ENCODE results near the gene THSD4. TPM values are rescaled to one million over a fixed set of nuclear protein-coding genes. Genes with fewer than 3 reads are reported as not detected.

THSD4 gene
- total and polyA plus RNA-seq, 2 of the 4 experiments (the other 2 are of a cell fraction), result 25.5 to 31.1 TPM

GRCh38 chr15:71386448-71387236, 271.4 kb downstream of the THSD4 start:
- Histone ChIP-seq H2AK9ac (replicated peaks; ENCODE audit: low read depth, low read length, poor library complexity) (no peak overlapping the region), H3K9ac (ENCODE audit: low read depth, low read length) (no peak overlapping the region), H2BK20ac (ENCODE audit: low read depth, low read length) (peak overlapping the region; percentile 32; the same call in 1 of the 2 replicates), H3K14ac (replicated peaks; ENCODE audit: low read depth, low read length) (peak overlapping the region; percentile 17), H4K8ac (ENCODE audit: low read depth in 2 of 2, low read length in 2 of 2) (peak overlapping the region in 1 of 2 experiments; percentile 36; a peak in 1 of 4 replicates), H2AFZ (replicated peaks; ENCODE audit: low read length, poor library complexity) (no peak overlapping the region), H3K27ac (ENCODE audit: insufficient read depth, low read length) (no peak overlapping the region), H2BK5ac (ENCODE audit: low read depth, low read length, poor library complexity, severe bottlenecking) (no peak overlapping the region), H3K4me2 (ENCODE audit: low read depth, low read length) (no peak overlapping the region), H4K20me1 (ENCODE audit: insufficient read depth, low read length) (no peaks in the 10 kb centered on the region), H3K4ac (ENCODE audit: low read depth, low read length) (peak overlapping the region; percentile 52; the same call in 1 of the 2 replicates), H3K27me3 (ENCODE audit: control insufficient read depth, insufficient read depth, low read length) (no peaks in the 10 kb centered on the region), H3K9me1 (ENCODE audit: insufficient read depth, low read length) (no peaks in the 10 kb centered on the region), H3K56ac (ENCODE audit: extremely low read depth, insufficient read depth, low read length) (peak overlapping the region; percentile 50; the same call in 1 of the 2 replicates), H3K23ac (ENCODE audit: low read depth, low read length) (0 out of 2 replicates have a peak overlapping the region, but pooled peaks have one; percentile 39), H3K4me3 (ENCODE audit: insufficient read depth, low read depth, low read length) (no peak overlapping the region), H2BK15ac (ENCODE audit: low read depth, low read length) (0 out of 3 replicates have a peak overlapping the region, but pooled peaks have one; percentile 36), H4K91ac (ENCODE audit: insufficient read depth, low read depth, low read length) (0 out of 2 replicates have a peak overlapping the region, but pooled peaks have one; percentile 18), H4K5ac (ENCODE audit: low read depth, low read length) (no peak overlapping the region; the same call in 1 of the 2 replicates), H3K18ac (ENCODE audit: low read depth, low read length) (peak overlapping the region; percentile 11; the same call in 1 of the 2 replicates), H2BK120ac (ENCODE audit: low read depth, low read length) (peak overlapping the region; percentile 70), H3K36me3 (ENCODE audit: control insufficient read depth, insufficient read depth, low read length) (no peaks in the 10 kb centered on the region), H3K79me1 (ENCODE audit: low read depth in 1 of 2, low read length in 2 of 2) (peaks cover 0 to 2% of the 10 kb centered on the region in 2 experiments; a peak in 1 of 4 replicates), H2AK5ac (ENCODE audit: low read depth, low read length) (peak overlapping the region; percentile 86; the same call in 1 of the 2 replicates), H3K9me3 (ENCODE audit: control insufficient read depth, insufficient read depth, low read length) (no peaks in the 10 kb centered on the region), H3K4me1 (ENCODE audit: control insufficient read depth, insufficient read depth, low read length) (peaks cover 16% of the 10 kb centered on the region)
- no peak for ATAC-seq (ENCODE audit: low read depth)
- intact Hi-C loops (cut with micrococcal nuclease) (loop anchor here (1.0 to 5.0 kb wide), 3 partner anchors 54 to 414 kb away; no protein-coding TSS in a partner anchor), dilution Hi-C loops (cut with HindIII; ENCODE audit: low sequenced_read_pairs, unreplicated experiment) (no loop called here), in situ Hi-C loops (cut with MboI; ENCODE audit: low sequenced_read_pairs) (no loop called here)
- peak; percentile 38 for DNase-seq
- ChIA-PET POLR2A (ENCODE audit: unreplicated experiment) (no interaction called here), CTCF (interaction anchor here (0.6 to 1.6 kb wide), 5 partner anchors 14 to 57 kb away, joined by 4 to 5 read pairs (median 4); no protein-coding TSS in a partner anchor)
- BruUV-seq (replicated peaks), result no TSS peak
- 70% methylated on average over 2 of the region's 10 CpGs; no CpG with 5 or more reads in 1 of the 2 experiments for WGBS, 2 experiments (ENCODE audit: extremely low coverage in 2 of 2, insufficient read length in 1 of 2)
- TF ChIP-seq CEBPB (IDR thresholded peaks at IDR 0.05; ENCODE audit: low read depth, low read length) (no peak), RCOR1 (IDR thresholded peaks at IDR 0.05; ENCODE audit: insufficient replicate concordance, low read length) (no peak), POLR2A (IDR thresholded peaks at IDR 0.05; ENCODE audit: low read depth, low read length) (no peak), MAZ (IDR thresholded peaks at IDR 0.05; ENCODE audit: borderline replicate concordance, low read depth, low read length) (no peak), MAFK (IDR thresholded peaks at IDR 0.05; ENCODE audit: low read depth, low read length) (no peak), NFE2L2 (IDR thresholded peaks at IDR 0.05; ENCODE audit: low read depth, low read length) (no peak), FOS (IDR thresholded peaks at IDR 0.05; ENCODE audit: low read depth, low read length) (no peak), RFX5 (IDR thresholded peaks at IDR 0.05; ENCODE audit: low read depth, low read length) (no peak), SMC3 (IDR thresholded peaks at IDR 0.05; ENCODE audit: low read depth, low read length) (0 out of 2 replicates have a peak, but pooled peaks have one; percentile 23), USF2 (IDR thresholded peaks at IDR 0.05; ENCODE audit: low read depth, low read length) (no peak), MXI1 (IDR thresholded peaks at IDR 0.05; ENCODE audit: borderline replicate concordance, low read depth, low read length) (no peak), CTCF (conservative IDR thresholded peaks at IDR 0.05; ENCODE audit: low read depth, low read length) (peak; percentile 48), BHLHE40 (IDR thresholded peaks at IDR 0.05; ENCODE audit: low read depth, low read length) (no peak), RAD21 (IDR thresholded peaks at IDR 0.05; ENCODE audit: low read length) (peak; percentile 65), CHD1 (IDR thresholded peaks at IDR 0.05; ENCODE audit: low read depth, low read length) (no peak)

All from IMR-90 (cell line).